ENCODE results near the gene C1orf232. TPM values are rescaled to one million over a fixed set of nuclear protein-coding genes. Genes with fewer than 3 reads are reported as not detected.
A peak's percentile ranks its signal among the peaks of the same experiment; 100 is the strongest.

The C1orf232 gene
- total and polyA plus RNA-seq, 2 of the 13 experiments (the other 11 are each of a cell fraction or from before 2014, with no cell fraction given): not detected

DNA sequence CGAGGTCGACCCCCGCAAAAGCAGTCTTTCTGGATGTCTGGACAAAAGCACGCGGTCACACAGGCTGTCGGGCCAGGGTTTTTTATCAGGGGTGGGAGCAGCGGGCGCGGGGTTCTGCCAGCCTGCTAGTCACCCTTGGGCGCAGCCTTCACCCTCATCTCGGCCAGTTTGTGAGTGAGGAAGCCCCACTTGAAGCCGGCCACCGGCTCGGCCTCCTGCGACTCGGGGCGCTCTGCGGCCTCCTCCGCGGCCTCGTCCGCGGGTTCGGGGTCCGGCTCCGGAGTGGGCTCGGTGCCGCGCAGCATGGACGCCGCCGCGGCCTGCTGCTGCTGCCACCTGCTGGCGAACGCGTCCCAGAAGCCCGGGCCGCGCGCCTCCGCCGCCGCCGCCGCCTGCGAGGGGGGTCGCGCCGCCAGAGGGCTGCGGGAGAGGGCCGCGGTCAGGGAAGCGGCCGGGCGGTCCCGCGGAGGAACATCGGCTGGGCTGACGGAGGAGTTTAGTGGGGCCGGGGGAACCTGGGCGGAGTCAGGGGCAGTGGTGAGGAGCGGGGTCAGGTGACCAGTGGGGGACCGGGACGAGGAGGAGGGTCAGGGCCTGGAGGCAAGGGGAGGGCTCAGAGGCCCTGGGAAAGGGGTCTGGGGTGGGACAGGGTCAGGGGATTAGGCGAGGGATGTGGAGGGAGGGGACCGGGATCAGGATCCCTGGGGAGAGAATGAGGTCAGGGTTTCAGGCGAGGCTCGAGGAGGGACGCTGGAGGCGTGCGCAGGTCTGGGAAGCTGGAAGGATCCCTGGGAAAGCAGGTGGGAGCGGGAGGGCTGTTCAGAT lies 4.5 kb downstream of the C1orf232 start (continued):
- peak in 1 of 2 experiments; percentile 41; a peak in 1 of 4 replicates for TF ChIP-seq HMGXB4 (CRISPR knock-in tag; IDR thresholded peaks at IDR 0.05; ENCODE audit: borderline replicate concordance in 1 of 2, low read depth in 1 of 2)
- TF ChIP-seq TMF1 (CRISPR knock-in tag; IDR thresholded peaks at IDR 0.05; ENCODE audit: low read depth): peak; percentile 44; the same call in 1 of the 2 replicates
- no peak for TF ChIP-seq MLXIP (CRISPR knock-in tag; IDR thresholded peaks at IDR 0.05; ENCODE audit: borderline replicate concordance)
- TF ChIP-seq, protein P1, sequence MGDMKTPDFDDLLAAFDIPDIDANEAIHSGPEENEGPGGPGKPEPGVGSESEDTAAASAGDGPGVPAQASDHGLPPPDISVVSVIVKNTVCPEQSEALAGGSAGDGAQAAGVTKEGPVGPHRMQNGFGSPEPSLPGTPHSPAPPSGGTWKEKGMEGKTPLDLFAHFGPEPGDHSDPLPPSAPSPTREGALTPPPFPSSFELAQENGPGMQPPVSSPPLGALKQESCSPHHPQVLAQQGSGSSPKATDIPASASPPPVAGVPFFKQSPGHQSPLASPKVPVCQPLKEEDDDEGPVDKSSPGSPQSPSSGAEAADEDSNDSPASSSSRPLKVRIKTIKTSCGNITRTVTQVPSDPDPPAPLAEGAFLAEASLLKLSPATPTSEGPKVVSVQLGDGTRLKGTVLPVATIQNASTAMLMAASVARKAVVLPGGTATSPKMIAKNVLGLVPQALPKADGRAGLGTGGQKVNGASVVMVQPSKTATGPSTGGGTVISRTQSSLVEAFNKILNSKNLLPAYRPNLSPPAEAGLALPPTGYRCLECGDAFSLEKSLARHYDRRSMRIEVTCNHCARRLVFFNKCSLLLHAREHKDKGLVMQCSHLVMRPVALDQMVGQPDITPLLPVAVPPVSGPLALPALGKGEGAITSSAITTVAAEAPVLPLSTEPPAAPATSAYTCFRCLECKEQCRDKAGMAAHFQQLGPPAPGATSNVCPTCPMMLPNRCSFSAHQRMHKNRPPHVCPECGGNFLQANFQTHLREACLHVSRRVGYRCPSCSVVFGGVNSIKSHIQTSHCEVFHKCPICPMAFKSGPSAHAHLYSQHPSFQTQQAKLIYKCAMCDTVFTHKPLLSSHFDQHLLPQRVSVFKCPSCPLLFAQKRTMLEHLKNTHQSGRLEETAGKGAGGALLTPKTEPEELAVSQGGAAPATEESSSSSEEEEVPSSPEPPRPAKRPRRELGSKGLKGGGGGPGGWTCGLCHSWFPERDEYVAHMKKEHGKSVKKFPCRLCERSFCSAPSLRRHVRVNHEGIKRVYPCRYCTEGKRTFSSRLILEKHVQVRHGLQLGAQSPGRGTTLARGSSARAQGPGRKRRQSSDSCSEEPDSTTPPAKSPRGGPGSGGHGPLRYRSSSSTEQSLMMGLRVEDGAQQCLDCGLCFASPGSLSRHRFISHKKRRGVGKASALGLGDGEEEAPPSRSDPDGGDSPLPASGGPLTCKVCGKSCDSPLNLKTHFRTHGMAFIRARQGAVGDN (CRISPR knock-in tag; IDR thresholded peaks at IDR 0.05): peak; percentile 57
- TF ChIP-seq SNAPC4 (CRISPR knock-in tag; IDR thresholded peaks at IDR 0.05): no peak
- TF ChIP-seq, protein P2, sequence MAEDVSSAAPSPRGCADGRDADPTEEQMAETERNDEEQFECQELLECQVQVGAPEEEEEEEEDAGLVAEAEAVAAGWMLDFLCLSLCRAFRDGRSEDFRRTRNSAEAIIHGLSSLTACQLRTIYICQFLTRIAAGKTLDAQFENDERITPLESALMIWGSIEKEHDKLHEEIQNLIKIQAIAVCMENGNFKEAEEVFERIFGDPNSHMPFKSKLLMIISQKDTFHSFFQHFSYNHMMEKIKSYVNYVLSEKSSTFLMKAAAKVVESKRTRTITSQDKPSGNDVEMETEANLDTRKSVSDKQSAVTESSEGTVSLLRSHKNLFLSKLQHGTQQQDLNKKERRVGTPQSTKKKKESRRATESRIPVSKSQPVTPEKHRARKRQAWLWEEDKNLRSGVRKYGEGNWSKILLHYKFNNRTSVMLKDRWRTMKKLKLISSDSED (CRISPR knock-in tag; IDR thresholded peaks at IDR 0.05): no peak
- TF ChIP-seq, protein P3, sequence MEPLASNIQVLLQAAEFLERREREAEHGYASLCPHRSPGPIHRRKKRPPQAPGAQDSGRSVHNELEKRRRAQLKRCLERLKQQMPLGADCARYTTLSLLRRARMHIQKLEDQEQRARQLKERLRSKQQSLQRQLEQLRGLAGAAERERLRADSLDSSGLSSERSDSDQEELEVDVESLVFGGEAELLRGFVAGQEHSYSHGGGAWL (CRISPR knock-in tag; IDR thresholded peaks at IDR 0.05): no peak
- peak; percentile 64 for TF ChIP-seq ZFX (CRISPR knock-in tag; IDR thresholded peaks at IDR 0.05; ENCODE audit: low read depth)
- TF ChIP-seq SMARCE1 (IDR thresholded peaks at IDR 0.05; ENCODE audit: borderline replicate concordance): no peak
- no peak for TF ChIP-seq SNAI1 (CRISPR knock-in tag; IDR thresholded peaks at IDR 0.05; ENCODE audit: borderline replicate concordance)

All from HepG2 (cell line).